PC-9 (cell line): ENCODE results near the gene RAB30.

Experiments used
- EZH2 ChIP-seq: fragments of 200-600 bp; sonication (generic); IDR thresholded peaks from 2 replicates; pipeline ENCODE4 v1.8.0; 2017; ENCODE audit warnings: antibody characterized with exemption, low read depth
- TF ChIP-seq, protein P1 (sequence below): fragments of 200-600 bp; sonication (generic); conservative IDR thresholded peaks from 2 replicates; pipeline ENCODE4 v1.6.1; 2017; ENCODE audit warnings: mixed run types, antibody characterized with exemption, mild to moderate bottlenecking, moderate library complexity

DNA sequence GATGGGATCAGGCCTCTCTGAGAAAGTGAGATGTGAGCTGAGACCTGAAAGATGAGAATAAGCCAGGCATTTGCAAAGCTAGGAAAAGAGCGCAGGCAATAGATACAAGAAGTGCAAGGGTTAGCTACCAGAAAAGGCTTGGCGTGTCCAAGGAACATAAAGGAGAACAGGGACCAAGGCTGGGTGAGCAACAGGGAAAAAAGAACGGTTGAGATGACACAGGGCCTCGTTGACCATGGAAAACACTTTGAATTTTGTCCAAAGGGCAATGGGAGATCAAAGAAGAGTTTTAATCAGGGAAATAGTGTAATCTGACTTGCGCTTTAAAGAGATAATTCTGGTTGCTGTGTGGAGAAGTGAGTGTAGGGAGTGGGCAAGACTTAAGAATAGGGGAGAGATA lies 35.0 kb downstream of the RAB30 start:
- TF ChIP-seq, protein P1, sequence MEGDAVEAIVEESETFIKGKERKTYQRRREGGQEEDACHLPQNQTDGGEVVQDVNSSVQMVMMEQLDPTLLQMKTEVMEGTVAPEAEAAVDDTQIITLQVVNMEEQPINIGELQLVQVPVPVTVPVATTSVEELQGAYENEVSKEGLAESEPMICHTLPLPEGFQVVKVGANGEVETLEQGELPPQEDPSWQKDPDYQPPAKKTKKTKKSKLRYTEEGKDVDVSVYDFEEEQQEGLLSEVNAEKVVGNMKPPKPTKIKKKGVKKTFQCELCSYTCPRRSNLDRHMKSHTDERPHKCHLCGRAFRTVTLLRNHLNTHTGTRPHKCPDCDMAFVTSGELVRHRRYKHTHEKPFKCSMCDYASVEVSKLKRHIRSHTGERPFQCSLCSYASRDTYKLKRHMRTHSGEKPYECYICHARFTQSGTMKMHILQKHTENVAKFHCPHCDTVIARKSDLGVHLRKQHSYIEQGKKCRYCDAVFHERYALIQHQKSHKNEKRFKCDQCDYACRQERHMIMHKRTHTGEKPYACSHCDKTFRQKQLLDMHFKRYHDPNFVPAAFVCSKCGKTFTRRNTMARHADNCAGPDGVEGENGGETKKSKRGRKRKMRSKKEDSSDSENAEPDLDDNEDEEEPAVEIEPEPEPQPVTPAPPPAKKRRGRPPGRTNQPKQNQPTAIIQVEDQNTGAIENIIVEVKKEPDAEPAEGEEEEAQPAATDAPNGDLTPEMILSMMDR, result no peak
- TF ChIP-seq EZH2, result no peak
